ENCODE measurements around the gene ITK.

DNA sequence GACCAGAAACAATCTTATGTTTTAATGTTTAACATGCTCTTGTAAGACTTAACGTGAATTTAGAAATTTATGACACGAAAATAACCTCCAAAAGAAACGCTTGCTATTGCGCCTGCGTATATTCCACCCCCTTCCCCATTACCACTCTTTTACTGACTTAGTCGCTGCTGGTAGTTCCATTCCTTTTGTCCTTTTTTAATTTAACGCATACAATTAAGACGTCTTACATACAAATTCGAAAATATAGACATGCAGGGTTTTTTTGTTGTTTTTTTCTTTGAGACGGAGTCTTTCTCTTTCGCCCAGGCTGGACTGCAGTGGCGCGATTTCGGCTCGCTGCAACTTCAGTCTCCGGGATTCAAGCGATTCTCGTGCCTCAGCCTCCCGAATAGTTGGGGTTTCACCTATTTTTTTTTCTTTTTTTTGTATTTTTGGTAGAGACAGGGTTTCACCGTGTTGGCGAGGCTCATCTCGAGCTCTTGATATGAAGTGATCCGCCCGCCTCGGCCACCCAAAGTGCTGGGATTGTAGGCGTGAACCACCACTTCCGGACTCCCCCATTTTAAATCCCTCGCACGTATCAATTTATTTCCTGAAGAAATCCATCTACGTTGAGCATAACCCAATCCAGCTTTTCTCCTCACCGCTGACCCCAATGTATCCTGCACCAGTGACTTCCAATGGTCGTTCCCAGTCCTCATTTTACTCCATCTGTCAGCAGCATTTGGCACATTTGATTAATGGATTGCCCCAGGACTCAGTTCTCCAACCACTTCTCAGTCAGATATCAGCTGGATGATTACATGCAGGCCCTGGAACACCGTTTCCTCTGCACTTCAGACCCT lies 37.3 kb upstream of the ITK start:
- TF ChIP-seq POLR2A (IDR thresholded peaks at IDR 0.05) (no peak), EP300 (IDR thresholded peaks at IDR 0.05) (no peak)
- TF ChIP-seq, protein P1, sequence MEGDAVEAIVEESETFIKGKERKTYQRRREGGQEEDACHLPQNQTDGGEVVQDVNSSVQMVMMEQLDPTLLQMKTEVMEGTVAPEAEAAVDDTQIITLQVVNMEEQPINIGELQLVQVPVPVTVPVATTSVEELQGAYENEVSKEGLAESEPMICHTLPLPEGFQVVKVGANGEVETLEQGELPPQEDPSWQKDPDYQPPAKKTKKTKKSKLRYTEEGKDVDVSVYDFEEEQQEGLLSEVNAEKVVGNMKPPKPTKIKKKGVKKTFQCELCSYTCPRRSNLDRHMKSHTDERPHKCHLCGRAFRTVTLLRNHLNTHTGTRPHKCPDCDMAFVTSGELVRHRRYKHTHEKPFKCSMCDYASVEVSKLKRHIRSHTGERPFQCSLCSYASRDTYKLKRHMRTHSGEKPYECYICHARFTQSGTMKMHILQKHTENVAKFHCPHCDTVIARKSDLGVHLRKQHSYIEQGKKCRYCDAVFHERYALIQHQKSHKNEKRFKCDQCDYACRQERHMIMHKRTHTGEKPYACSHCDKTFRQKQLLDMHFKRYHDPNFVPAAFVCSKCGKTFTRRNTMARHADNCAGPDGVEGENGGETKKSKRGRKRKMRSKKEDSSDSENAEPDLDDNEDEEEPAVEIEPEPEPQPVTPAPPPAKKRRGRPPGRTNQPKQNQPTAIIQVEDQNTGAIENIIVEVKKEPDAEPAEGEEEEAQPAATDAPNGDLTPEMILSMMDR (IDR thresholded peaks at IDR 0.05), result peak in 1 of 3 donors; percentile 13
